A673 (cell line): Measurements from ENCODE around the gene FUT8.

Source experiments
- EZH2 ChIP-seq: fragments of 200-600 bp; sonication (generic); IDR thresholded peaks from 2 replicates; pipeline ENCODE4 v1.6.1; 2017; ENCODE audit warnings: borderline replicate concordance, low read depth, mild to moderate bottlenecking, mixed read lengths, antibody characterized with exemption, low read length; ENCODE audit not compliant: poor library complexity, severe bottlenecking
- TF ChIP-seq, protein P1 (sequence below): fragments of 300-800, 200-600 bp; sonication (generic); conservative IDR thresholded peaks from 2 replicates; pipeline ENCODE4 v1.5.1; 2017; ENCODE audit warnings: low read depth, mild to moderate bottlenecking, antibody characterized with exemption, low read length, moderate library complexity, mixed read lengths

DNA sequence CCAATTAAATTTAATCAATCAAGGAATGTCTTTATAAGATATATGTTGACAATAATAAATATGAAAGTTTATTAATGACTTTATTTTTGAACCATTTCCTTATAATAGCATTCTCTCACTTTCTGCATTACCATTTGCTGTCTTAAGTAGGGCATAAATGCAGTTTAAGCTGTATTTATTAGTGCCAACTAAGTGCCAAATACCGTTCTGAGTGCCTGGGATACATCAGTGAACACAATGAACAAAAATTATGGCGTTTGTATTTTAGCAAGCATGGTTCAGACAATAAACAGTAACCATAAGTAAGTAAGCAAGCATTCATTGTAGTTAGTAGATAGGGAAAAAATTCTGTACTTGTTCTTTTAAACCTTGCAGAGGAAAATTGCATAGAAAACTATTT lies 145.8 kb downstream of the FUT8 start:
- TF ChIP-seq, protein P1, sequence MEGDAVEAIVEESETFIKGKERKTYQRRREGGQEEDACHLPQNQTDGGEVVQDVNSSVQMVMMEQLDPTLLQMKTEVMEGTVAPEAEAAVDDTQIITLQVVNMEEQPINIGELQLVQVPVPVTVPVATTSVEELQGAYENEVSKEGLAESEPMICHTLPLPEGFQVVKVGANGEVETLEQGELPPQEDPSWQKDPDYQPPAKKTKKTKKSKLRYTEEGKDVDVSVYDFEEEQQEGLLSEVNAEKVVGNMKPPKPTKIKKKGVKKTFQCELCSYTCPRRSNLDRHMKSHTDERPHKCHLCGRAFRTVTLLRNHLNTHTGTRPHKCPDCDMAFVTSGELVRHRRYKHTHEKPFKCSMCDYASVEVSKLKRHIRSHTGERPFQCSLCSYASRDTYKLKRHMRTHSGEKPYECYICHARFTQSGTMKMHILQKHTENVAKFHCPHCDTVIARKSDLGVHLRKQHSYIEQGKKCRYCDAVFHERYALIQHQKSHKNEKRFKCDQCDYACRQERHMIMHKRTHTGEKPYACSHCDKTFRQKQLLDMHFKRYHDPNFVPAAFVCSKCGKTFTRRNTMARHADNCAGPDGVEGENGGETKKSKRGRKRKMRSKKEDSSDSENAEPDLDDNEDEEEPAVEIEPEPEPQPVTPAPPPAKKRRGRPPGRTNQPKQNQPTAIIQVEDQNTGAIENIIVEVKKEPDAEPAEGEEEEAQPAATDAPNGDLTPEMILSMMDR, result no peak
- no peak for TF ChIP-seq EZH2
